Activated T-helper 17 cell treated with anti-CD3 and anti-CD28 coated beads, Interleukin-2, amount 50 U/mL, for 72 hours (primary cell): ENCODE results near the gene HRCT1. TPM values are rescaled to one million over a fixed set of nuclear protein-coding genes. Genes with fewer than 3 reads are reported as not detected.

Source experiments
- ATAC-seq: fragments of 150-1000 bp; cut with Tn5 transposase; replicated peaks from 2 replicates; pipeline ENCODE4 v1.10.0; 2021; ENCODE audit warnings: mild to moderate bottlenecking, moderate library complexity
- H3K27ac Mint-ChIP-seq: one replicate; pipeline ENCODE4 v1.8.0; 2022; ENCODE audit warnings: mixed read lengths
- H3K27me3 Mint-ChIP-seq: one replicate; pipeline ENCODE4 v1.8.0; 2022; ENCODE audit warnings: mixed read lengths
- H3K36me3 Mint-ChIP-seq: one replicate; pipeline ENCODE4 v1.8.0; 2022; ENCODE audit warnings: low read depth, mild to moderate bottlenecking, mixed read lengths
- H3K4me1 Mint-ChIP-seq: one replicate; pipeline ENCODE4 v1.8.0; 2022; ENCODE audit warnings: mixed read lengths
- H3K4me3 Mint-ChIP-seq: one replicate; pipeline ENCODE4 v1.8.0; 2022; ENCODE audit warnings: mild to moderate bottlenecking, mixed read lengths
- H3K9me3 Mint-ChIP-seq: one replicate; pipeline ENCODE4 v1.8.0; 2022; ENCODE audit warnings: mixed read lengths
- total RNA-seq, 2 donors: library from RNA; stranded (reverse); gene quantifications; one replicate each; pipeline ENCODE4 v1.2.3, GENCODE V29; 2022

The HRCT1 gene
- not detected for total RNA-seq

DNA sequence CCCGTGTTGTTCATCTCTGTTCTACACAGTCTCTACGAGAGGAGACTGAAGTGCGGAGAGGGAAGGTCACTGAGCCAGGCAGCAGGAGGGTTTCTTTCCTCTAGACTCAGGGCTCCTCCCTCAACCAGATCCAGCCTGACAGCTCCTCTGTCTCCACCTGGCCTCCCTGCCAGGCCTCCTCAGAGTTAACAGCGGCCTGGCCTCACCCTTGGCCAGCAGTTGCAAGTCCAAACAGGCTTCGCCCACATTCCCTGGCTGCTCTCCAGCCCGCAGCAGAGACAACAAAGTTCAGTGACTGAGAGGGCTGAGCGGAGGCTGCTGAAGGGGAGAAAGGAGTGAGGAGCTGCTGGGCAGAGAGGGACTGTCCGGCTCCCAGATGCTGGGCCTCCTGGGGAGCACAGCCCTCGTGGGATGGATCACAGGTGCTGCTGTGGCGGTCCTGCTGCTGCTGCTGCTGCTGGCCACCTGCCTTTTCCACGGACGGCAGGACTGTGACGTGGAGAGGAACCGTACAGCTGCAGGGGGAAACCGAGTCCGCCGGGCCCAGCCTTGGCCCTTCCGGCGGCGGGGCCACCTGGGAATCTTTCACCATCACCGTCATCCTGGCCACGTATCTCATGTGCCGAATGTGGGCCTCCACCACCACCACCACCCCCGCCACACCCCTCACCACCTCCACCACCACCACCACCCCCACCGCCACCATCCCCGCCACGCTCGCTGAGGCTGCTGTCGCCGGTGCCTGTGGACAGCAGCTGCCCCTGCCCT lies at the start of gene HRCT1:
TSS of gene HRCT1 (plus strand) at position 291 of the 768 bp plus-strand sequence. CDS start at position 377, 86 bp downstream.
- Mint-ChIP-seq H3K9me3 (no peaks in the 10 kb centered on the region), H3K27ac (no peak within 1 kb of the TSS), H3K4me3 (no peak within 1 kb of the TSS), H3K36me3 (no peaks in the 10 kb centered on the region), H3K27me3 (no peaks in the 10 kb centered on the region), H3K4me1 (peaks cover 27% of the 10 kb centered on the region)
- ATAC-seq = no peak

DNA sequence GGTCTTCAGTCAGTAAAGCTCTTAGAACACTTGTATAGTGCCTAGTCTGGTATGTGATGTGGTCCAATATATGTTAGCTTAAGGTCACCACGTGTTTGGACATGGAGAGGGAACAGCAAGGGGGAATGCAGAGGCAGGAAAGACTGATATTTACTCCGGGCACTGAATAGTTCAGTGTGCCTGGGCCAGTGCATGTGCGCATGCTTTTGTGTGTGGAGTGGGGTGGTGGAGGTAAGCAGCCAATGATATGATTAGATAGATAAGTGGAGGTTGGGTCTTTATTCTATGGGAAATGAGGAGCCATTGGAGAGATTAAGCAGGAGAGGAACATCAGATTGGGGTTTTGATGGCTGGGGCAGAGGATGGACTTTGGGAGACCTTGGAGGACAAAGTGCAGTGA lies 49.8 kb upstream of the HRCT1 start:
- H3K36me3 Mint-ChIP-seq = no peaks in the 10 kb centered on the region
- peaks cover 5% of the 10 kb centered on the region for H3K4me1 Mint-ChIP-seq
- H3K9me3 Mint-ChIP-seq = no peaks in the 10 kb centered on the region
- no peak overlapping the region for H3K4me3 Mint-ChIP-seq
- no peak overlapping the region for H3K27ac Mint-ChIP-seq
- peaks cover 2% of the 10 kb centered on the region for H3K27me3 Mint-ChIP-seq
- ATAC-seq = no peak

DNA sequence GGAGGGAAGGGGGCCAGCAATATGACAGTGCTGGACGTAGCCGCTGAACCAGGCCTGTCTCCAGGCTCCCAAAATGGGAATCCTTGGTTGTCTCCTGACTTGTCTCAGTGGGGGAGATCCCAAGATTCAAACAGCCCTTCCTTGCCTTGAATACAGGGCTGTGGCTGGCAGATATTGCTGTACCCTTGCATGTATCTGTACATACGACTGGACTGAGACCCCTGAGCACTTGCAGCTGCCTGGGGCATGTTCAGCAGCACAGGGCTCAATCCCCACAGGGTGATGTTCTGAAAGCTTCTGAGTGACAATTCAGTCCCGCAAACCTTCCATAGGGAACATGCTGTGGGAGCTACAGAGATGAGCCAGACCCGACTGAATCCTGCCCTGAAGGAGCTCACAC lies 49.1 kb upstream of the HRCT1 start:
- Mint-ChIP-seq H3K4me3 (no peak overlapping the region), H3K36me3 (no peaks in the 10 kb centered on the region), H3K27ac (no peak overlapping the region), H3K4me1 (peaks cover 5% of the 10 kb centered on the region), H3K27me3 (peaks cover 5% of the 10 kb centered on the region), H3K9me3 (no peaks in the 10 kb centered on the region)
- no peak for ATAC-seq

GRCh38 chr9:35858458-35858857 lies 47.5 kb upstream of the HRCT1 start:
- peaks cover 8% of the 10 kb centered on the region for H3K27me3 Mint-ChIP-seq
- no peak for ATAC-seq
- H3K9me3 Mint-ChIP-seq = no peaks in the 10 kb centered on the region
- H3K4me3 Mint-ChIP-seq = no peak overlapping the region
- peak overlapping the region; percentile 19 for H3K27ac Mint-ChIP-seq
- no peaks in the 10 kb centered on the region for H3K36me3 Mint-ChIP-seq
- peaks cover 5% of the 10 kb centered on the region for H3K4me1 Mint-ChIP-seq

DNA sequence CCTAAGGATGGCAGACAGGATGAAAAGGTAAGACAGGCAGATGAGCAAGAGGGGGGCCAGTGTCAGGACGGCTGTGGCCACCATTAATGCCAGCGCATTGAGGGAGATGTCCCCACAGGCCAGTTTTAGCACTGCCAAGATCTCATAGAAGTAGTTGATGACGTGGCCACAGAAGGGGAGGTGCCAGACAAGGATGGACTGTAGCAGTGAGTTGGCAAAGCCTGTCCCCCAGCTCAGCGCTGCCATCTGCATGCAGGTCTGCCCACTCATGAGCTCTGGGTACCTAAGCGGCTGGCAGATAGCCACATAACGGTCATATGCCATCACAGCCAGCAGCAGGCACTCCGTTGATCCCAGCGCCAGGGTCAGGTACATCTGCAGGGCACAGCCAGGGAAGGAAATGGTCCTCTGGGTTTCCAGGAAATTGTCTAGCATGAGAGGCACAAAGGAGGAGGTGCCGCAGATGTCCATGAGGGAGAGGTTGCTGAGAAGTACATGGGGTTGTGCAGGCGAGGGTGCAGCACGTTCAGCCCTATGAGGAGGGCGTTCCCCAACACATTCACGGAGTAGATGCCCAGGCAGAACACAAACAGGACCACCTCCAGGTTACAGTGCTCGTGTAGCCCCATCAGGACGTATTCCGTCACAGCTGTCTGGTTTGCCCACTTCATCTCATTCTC lies 46.6 kb upstream of the HRCT1 start:
- Mint-ChIP-seq H3K4me3 (no peak overlapping the region), H3K9me3 (no peaks in the 10 kb centered on the region), H3K36me3 (no peaks in the 10 kb centered on the region), H3K4me1 (peaks cover 5% of the 10 kb centered on the region), H3K27ac (no peak overlapping the region), H3K27me3 (peaks cover 11% of the 10 kb centered on the region)
- ATAC-seq = peak; percentile 66

DNA sequence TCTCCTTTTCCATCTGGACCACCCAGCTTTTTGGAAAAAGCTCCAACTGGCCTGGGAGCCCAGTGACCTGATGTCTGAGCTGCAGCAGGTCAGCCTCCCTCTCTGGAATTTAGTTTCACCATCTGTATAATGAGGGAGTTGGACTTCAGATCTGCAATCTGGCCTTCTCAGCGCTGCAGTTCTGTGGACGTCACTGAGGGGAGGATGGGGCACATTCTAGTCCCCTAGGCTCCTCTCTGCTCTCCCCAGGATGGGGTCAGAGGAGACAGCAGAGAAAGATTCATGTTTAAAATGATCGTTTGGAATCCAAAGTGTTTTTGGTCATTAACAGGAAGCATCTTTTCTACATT lies 46.0 kb upstream of the HRCT1 start:
- Mint-ChIP-seq H3K27me3 (peaks cover 11% of the 10 kb centered on the region), H3K4me1 (peaks cover 5% of the 10 kb centered on the region), H3K36me3 (no peaks in the 10 kb centered on the region), H3K4me3 (no peak overlapping the region), H3K9me3 (no peaks in the 10 kb centered on the region), H3K27ac (no peak overlapping the region)
- no peak for ATAC-seq

DNA sequence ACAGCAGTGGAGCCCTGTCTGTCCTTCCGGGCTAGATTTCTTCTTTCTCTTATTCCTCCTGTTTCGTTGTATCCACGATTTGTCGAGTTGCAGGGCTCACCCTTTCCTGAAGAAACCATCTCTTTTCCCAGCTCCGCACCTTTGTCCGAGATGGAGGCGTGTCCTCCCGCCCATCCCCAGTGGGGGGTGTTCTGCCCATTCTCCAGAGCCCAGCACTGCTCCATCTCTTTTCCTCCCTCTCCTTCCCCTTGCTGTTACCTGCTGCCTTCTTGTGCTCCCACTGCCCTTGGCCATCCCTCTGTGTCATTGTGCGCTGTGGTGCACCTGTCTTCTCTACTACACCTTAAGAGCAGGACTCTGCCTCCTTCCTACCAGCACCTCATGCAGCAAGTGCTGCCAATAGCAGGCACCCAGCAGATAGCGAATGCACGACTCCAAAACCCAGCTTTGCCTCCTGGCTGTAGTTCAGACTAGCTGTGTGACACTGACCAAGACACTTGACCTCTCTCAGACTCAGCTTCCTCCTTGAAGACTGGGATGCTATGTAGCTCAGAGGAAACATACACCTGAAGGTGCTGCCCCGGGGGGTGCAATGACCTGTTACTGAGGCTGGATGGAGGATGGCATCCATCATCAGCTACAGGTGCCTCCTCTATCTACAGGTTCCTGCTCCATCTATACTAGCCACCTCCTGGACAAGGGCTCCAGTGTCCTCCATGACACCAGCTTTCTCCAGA lies 44.7 kb upstream of the HRCT1 start:
- Mint-ChIP-seq H3K36me3 (no peaks in the 10 kb centered on the region), H3K27me3 (peaks cover 15% of the 10 kb centered on the region), H3K4me1 (peaks cover 5% of the 10 kb centered on the region), H3K9me3 (no peaks in the 10 kb centered on the region), H3K27ac (no peak overlapping the region), H3K4me3 (no peak overlapping the region)
- ATAC-seq = no peak

DNA sequence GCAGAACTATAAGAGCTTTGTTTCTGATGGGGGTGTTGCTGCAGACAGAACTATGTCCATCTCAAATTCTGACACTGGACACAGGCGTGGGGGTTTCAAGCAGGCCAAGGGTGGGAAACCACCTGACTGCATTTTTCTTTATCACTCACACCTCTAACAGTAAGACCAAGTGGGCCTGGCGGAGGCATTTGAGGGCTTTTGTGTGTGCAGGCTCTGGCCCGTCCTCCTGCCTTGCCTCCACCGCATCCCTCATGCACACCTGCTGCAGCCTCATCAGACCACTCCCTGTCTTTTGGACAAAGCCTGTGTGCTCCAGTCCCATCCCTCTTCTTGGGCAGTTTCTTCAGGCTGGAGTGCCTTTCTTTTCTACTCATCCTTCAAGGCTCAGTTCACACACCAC lies 43.7 kb upstream of the HRCT1 start:
- Mint-ChIP-seq H3K4me1 (peaks cover 2% of the 10 kb centered on the region), H3K36me3 (no peaks in the 10 kb centered on the region), H3K27me3 (peaks cover 15% of the 10 kb centered on the region), H3K27ac (no peak overlapping the region), H3K4me3 (no peak overlapping the region), H3K9me3 (no peaks in the 10 kb centered on the region)
- ATAC-seq = no peak

DNA sequence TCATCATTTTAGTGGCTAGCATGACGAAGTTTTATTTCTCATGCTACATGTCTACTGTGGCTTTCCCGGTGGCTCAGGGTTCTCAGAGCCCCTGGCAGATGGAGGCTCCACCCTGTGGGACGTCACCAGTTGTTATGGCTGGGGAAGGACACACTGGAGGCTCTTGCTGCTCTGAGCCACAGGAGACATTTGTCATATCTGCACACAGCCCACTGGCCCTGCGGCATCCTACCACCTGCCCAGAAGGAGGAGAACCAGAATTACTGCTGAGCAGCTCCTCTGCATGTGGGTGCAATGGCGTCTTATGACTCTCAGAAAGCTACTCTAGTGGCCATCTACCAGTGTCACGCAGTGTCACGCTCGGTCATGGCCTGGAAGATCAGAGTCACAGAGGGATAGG lies 42.4 kb upstream of the HRCT1 start:
- Mint-ChIP-seq H3K36me3 (no peaks in the 10 kb centered on the region), H3K4me1 (no peaks in the 10 kb centered on the region), H3K27me3 (peaks cover 15% of the 10 kb centered on the region), H3K27ac (no peak overlapping the region), H3K9me3 (no peaks in the 10 kb centered on the region), H3K4me3 (no peak overlapping the region)
- ATAC-seq = no peak

- H3K9me3 Mint-ChIP-seq = no peaks in the 10 kb centered on the region
- H3K4me1 Mint-ChIP-seq = no peaks in the 10 kb centered on the region
- no peak overlapping the region for H3K4me3 Mint-ChIP-seq
- H3K27me3 Mint-ChIP-seq = peaks cover 15% of the 10 kb centered on the region
- no peak overlapping the region for H3K27ac Mint-ChIP-seq
- no peak for ATAC-seq
- no peaks in the 10 kb centered on the region for H3K36me3 Mint-ChIP-seq
Observed at GRCh38 chr9:35864695-35865255, 41.2 kb upstream of the HRCT1 start.

DNA sequence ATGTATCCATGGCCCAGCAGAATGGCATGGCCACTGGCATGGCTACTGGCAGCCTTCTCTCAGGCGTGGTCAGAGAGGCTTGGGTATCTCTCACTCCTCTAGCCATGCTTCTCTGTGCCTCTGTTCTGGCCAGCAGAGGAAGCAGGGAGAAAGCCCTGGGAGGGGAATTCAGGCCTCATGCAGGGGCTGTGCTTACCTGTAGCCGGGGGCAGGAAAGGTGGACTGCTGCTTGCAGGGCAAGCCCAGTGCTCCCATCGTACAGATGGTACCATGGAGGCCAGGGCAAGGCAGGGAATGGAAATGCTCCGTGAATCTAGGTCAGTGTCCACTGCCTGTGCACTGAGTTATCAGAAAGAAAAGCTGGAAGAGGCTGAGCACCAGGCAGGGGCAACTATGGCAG lies 38.5 kb upstream of the HRCT1 start:
- H3K4me3 Mint-ChIP-seq = no peak overlapping the region
- ATAC-seq = no peak
- no peak overlapping the region for H3K27ac Mint-ChIP-seq
- H3K9me3 Mint-ChIP-seq = no peaks in the 10 kb centered on the region
- H3K36me3 Mint-ChIP-seq = no peaks in the 10 kb centered on the region
- peaks cover 10% of the 10 kb centered on the region for H3K27me3 Mint-ChIP-seq
- no peaks in the 10 kb centered on the region for H3K4me1 Mint-ChIP-seq

DNA sequence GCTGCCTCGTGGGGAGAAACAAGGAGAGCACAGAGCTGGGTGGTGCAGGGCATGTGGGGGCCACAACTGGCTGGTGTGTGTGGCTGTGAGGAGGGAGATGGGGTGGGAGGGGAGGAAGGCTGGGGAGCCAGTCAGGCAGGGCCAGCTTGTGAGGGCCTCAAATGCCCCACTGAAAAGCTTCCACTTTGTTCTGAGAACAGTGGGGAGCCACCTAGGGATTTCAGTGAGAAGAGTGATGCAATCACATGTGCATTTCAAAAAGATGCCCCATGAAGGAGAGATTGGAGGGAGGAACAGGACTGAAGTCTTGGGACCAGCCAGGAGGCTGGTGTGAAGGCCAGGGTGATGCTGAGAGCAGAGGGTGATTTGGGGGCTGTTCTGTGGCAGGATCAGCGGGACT lies 37.1 kb upstream of the HRCT1 start:
- Mint-ChIP-seq H3K27me3 (peaks cover 6% of the 10 kb centered on the region), H3K36me3 (no peaks in the 10 kb centered on the region)

DNA sequence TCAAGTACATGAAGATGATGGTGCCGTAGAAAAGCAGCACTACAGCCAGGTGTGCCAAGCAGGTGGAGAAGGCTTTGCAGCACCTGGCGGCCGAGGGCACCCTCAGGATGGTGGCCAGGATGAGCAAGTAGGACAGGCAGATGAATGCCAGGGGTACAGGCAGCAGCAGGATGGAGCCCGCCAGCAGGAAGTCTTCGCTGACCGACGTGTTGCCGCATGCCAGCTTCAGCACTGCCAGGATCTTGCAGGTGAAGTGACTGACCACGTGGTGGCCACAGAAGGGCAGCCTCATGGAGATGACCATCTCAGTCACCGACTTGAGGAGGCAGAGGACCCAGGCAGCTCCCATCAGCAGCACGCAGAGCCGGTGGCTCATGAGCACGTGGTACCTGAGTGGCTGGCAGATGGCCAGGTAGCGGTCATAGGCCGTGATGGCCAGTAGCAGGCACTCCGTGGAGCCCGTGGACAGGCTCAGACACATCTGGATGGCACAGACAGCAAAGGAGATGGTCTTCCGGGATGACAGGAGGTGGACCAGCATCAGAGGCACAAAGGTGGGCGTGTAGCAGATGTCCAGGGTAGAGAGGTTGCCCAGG lies 36.3 kb upstream of the HRCT1 start:
- H3K4me1 Mint-ChIP-seq = no peaks in the 10 kb centered on the region
- no peaks in the 10 kb centered on the region for H3K9me3 Mint-ChIP-seq
- peaks cover 4% of the 10 kb centered on the region for H3K27me3 Mint-ChIP-seq
- no peak overlapping the region for H3K4me3 Mint-ChIP-seq
- H3K36me3 Mint-ChIP-seq = no peaks in the 10 kb centered on the region
- no peak for ATAC-seq
- no peak overlapping the region for H3K27ac Mint-ChIP-seq

More for the DNA sequence above, 37.1 kb upstream of the HRCT1 start:
- Mint-ChIP-seq H3K4me3 (no peak overlapping the region), H3K27ac (no peak overlapping the region), H3K9me3 (no peaks in the 10 kb centered on the region), H3K4me1 (no peaks in the 10 kb centered on the region)
- no peak for ATAC-seq

DNA sequence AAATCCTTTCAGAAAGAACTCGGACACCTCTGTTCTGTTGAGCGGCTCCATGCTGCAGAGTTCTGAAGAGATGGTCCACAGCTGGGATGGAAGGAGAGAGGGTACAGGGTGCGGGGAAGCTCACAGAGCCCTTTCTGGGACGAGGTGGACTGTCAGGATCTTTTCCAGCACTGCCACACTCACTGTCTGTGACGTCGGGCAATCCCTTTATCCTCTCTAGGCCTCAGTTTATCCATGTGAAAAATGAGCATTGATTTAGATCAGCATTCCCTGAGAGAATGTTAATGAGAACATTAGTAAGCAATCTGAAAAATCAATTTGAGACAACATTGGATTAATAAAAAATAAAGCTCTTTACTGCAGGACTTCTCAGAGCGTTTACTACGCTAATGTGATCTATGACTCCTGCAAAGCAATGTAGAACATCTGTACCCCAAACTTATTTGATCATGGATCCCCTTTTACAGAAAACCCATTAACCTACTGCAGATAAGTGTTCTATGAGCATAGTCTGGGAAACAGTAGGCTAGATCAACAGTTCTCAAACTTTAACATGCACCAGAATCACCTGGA lies 35.6 kb upstream of the HRCT1 start, which contains the start of gene OR13J1:
TSS of gene OR13J1 (minus strand) at position 51 of the 573 bp plus-strand sequence. CDS start at position 51, 0 bp downstream.
- H3K9me3 Mint-ChIP-seq = no peaks in the 10 kb centered on the region
- H3K4me1 Mint-ChIP-seq = no peaks in the 10 kb centered on the region
- H3K27ac Mint-ChIP-seq = no peak within 1 kb of the TSS
- no peak for ATAC-seq
- H3K4me3 Mint-ChIP-seq = no peak within 1 kb of the TSS
- no peaks in the 10 kb centered on the region for H3K36me3 Mint-ChIP-seq
- peaks cover 2% of the 10 kb centered on the region for H3K27me3 Mint-ChIP-seq
